Gastrocnemius medialis (tissue), 4 donors: Measurements from ENCODE around the gene EP400.

ENCODE experiments used
- CTCF ChIP-seq, 5 experiments: fragments of 450-650 bp in 3 of 5; fragments of 200-600 bp in 2 of 5; sonication (generic) in 2 of 5; IDR thresholded peaks in 4 of 5; conservative IDR thresholded peaks in 1 of 5; 1 replicate in 4 of 5; 2 replicates in 1 of 5; pipeline ENCODE4 v1.5.1; 2016 to 2019; ENCODE audit warnings: antibody characterized with exemption in 5 of 5, mild to moderate bottlenecking in 3 of 5, moderate library complexity in 3 of 5
- POLR2A ChIP-seq, 2 donors: fragments of 450-650 bp; IDR thresholded peaks; one replicate each; pipeline ENCODE4 v1.6.1; 2017; ENCODE audit warnings: antibody characterized with exemption in 2 of 2, mild to moderate bottlenecking in 2 of 2, moderate library complexity in 2 of 2

- TF ChIP-seq CTCF (IDR thresholded peaks at IDR 0.05 in 4 of 5, conservative IDR thresholded peaks at IDR 0.05 in 1 of 5): no peak
- TF ChIP-seq POLR2A (IDR thresholded peaks at IDR 0.05): no peak
Measured at GRCh38 chr12:131912518-131913274, 37.0 kb upstream of the EP400 start.
